Liver (tissue), 3 donors: ENCODE measurements around the gene EXOC4.

ENCODE experiments used
- ATF3 ChIP-seq: IDR thresholded peaks from 2 replicates; pipeline ENCODE4 v1.6.1; 2016; ENCODE audit warnings: antibody characterized with exemption
- EGR1 ChIP-seq, 2 donors: IDR thresholded peaks; 2 replicates each; pipeline ENCODE4 v1.6.1; 2016 to 2018; ENCODE audit warnings: antibody characterized with exemption in 2 of 2, low read depth in 2 of 2
- HNF4G ChIP-seq: IDR thresholded peaks from 2 replicates; pipeline ENCODE4 v1.6.1; 2016; ENCODE audit warnings: antibody characterized with exemption
- NR2F2 ChIP-seq: IDR thresholded peaks from 2 replicates; pipeline ENCODE4 v1.6.1; 2016; ENCODE audit warnings: antibody characterized with exemption
- REST ChIP-seq: IDR thresholded peaks from 2 replicates; pipeline ENCODE4 v1.6.1; 2016; ENCODE audit warnings: antibody characterized with exemption, mild to moderate bottlenecking
- TAF1 ChIP-seq: conservative IDR thresholded peaks from 2 replicates; pipeline ENCODE4 v1.6.1; 2016; ENCODE audit warnings: antibody characterized with exemption, mild to moderate bottlenecking
- TF ChIP-seq, protein P1 (sequence below): IDR thresholded peaks from 2 replicates; pipeline ENCODE4 v1.6.1; 2016; ENCODE audit warnings: antibody characterized with exemption
- TF ChIP-seq, protein P2 (sequence below): fragments of 150-350 bp; IDR thresholded peaks from 2 replicates; pipeline ENCODE4 v1.5.1; 2017; ENCODE audit warnings: improper control_type of control experiment, low read depth, low read length; ENCODE audit not compliant: missing input control
- donor health status: healthy.
- donor health status: healthy.

DNA sequence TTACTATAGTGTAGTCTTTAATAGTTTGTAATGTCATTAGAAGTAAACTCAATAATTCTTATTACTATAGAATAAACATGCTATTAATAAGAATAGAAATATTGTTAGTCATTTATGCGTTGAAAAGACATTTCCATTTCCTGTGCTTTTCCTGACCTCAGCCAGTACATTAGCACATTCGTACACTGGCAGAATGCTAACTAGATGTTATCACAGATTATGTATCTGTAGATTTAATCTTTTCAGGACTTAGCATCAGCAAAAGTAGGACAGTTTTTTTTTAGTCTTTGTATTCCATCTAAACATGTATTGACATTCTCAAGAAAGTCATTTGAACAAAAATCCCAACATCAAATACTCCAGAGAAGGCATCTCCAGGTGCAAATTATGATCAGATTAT is 158.5 kb downstream of the EXOC4 start:
- TF ChIP-seq, protein P1, sequence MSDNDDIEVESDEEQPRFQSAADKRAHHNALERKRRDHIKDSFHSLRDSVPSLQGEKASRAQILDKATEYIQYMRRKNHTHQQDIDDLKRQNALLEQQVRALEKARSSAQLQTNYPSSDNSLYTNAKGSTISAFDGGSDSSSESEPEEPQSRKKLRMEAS: no peak
- TF ChIP-seq REST (no peak), EGR1 (IDR thresholded peaks at IDR 0.05; ENCODE audit: low read depth in 2 of 2) (no peak), TAF1 (no peak), NR2F2 (no peak), ATF3 (no peak), HNF4G (no peak)
- TF ChIP-seq, protein P2, sequence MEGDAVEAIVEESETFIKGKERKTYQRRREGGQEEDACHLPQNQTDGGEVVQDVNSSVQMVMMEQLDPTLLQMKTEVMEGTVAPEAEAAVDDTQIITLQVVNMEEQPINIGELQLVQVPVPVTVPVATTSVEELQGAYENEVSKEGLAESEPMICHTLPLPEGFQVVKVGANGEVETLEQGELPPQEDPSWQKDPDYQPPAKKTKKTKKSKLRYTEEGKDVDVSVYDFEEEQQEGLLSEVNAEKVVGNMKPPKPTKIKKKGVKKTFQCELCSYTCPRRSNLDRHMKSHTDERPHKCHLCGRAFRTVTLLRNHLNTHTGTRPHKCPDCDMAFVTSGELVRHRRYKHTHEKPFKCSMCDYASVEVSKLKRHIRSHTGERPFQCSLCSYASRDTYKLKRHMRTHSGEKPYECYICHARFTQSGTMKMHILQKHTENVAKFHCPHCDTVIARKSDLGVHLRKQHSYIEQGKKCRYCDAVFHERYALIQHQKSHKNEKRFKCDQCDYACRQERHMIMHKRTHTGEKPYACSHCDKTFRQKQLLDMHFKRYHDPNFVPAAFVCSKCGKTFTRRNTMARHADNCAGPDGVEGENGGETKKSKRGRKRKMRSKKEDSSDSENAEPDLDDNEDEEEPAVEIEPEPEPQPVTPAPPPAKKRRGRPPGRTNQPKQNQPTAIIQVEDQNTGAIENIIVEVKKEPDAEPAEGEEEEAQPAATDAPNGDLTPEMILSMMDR: no peak
